Naive thymus-derived CD4-positive, alpha-beta T cell (primary cell): ENCODE data around the gene DNMT3A. TPM values are rescaled to one million over a fixed set of nuclear protein-coding genes. Genes with fewer than 3 reads are reported as not detected.

Source experiments
- ATAC-seq: fragments of 150-1000 bp; cut with Tn5 transposase; 2 replicates; pipeline ENCODE4 v1.10.0; 2021; ENCODE audit warnings: mild to moderate bottlenecking, moderate library complexity
- CTCF ChIA-PET: fragments of 350-600 bp; sonication (Branson Sonifier 250); formaldehyde crosslinking; loops from one replicate; lab custom pipeline; 2021; ENCODE audit warnings: antibody characterized with exemption; lab: Charles Lee
- POLR2A ChIA-PET: fragments of 350-600 bp; sonication (Branson Sonifier 250); formaldehyde crosslinking; loops from one replicate; lab custom pipeline; 2021; ENCODE audit warnings: antibody characterized with exemption, inconsistent platforms; lab: Charles Lee
- DNase-seq, 9 donors: peaks; one replicate each; pipeline versions ENCODE4 v3.0.0 to v3.0.0-alpha.2; 2020 to 2022; ENCODE audit warnings: mixed read lengths in 1 of 9
- H3K27ac ChIP-seq: one replicate; pipeline ENCODE4 v1.7.0; 2013; ENCODE audit warnings: mild to moderate bottlenecking, low read depth, low read length, moderate library complexity
- H3K27me3 ChIP-seq, 2 donors: one replicate each; pipeline ENCODE4 v1.7.0; 2013; ENCODE audit warnings: low read length in 2 of 2, mild to moderate bottlenecking in 2 of 2, moderate library complexity in 2 of 2; ENCODE audit not compliant: control insufficient read depth in 2 of 2, insufficient read depth in 2 of 2
- H3K36me3 ChIP-seq, 3 experiments: 1 replicate in 2 of 3; 2 replicates in 1 of 3; pipeline ENCODE4 v1.7.0; 2013; ENCODE audit warnings: low read length in 3 of 3, mild to moderate bottlenecking in 3 of 3, moderate library complexity in 1 of 3; ENCODE audit not compliant: insufficient read depth in 3 of 3, control insufficient read depth in 2 of 3
- H3K4me1 ChIP-seq, 2 donors: one replicate each; pipeline ENCODE4 v1.7.0; 2013; ENCODE audit warnings: low read length in 2 of 2, mild to moderate bottlenecking in 2 of 2, moderate library complexity in 1 of 2; ENCODE audit not compliant: control insufficient read depth in 2 of 2, insufficient read depth in 2 of 2
- H3K4me3 ChIP-seq: 2 replicates; pipeline ENCODE4 v1.7.0; 2013; ENCODE audit warnings: mild to moderate bottlenecking, low read length
- H3K9me3 ChIP-seq, 3 experiments: 1 replicate in 2 of 3; 2 replicates in 1 of 3; pipeline ENCODE4 v1.7.0; 2013; ENCODE audit warnings: low read length in 3 of 3; ENCODE audit not compliant: control insufficient read depth in 2 of 3
- H3K27ac Mint-ChIP-seq, 9 donors: one replicate each; pipeline ENCODE4 v1.8.0; 2020 to 2022; ENCODE audit warnings: mixed read lengths in 9 of 9, mild to moderate bottlenecking in 8 of 9, moderate library complexity in 5 of 9, inconsistent platforms in 2 of 9
- H3K27me3 Mint-ChIP-seq, 5 donors: one replicate each; pipeline ENCODE4 v1.8.0; 2021 to 2022; ENCODE audit warnings: mixed read lengths in 5 of 5, mild to moderate bottlenecking in 1 of 5
- H3K36me3 Mint-ChIP-seq, 5 donors: one replicate each; pipeline ENCODE4 v1.8.0; 2020 to 2022; ENCODE audit warnings: mixed read lengths in 5 of 5, mild to moderate bottlenecking in 3 of 5, inconsistent platforms in 1 of 5
- H3K4me1 Mint-ChIP-seq, 7 donors: one replicate each; pipeline ENCODE4 v1.8.0; 2020 to 2022; ENCODE audit warnings: mixed read lengths in 7 of 7, mild to moderate bottlenecking in 3 of 7, inconsistent platforms in 1 of 7
- H3K4me3 Mint-ChIP-seq, 10 donors: one replicate each; pipeline ENCODE4 v1.8.0; 2020 to 2022; ENCODE audit warnings: mild to moderate bottlenecking in 10 of 10, mixed read lengths in 10 of 10, moderate library complexity in 6 of 10, inconsistent platforms in 2 of 10
- H3K9me3 Mint-ChIP-seq, 11 donors: one replicate each; pipeline ENCODE4 v1.8.0; 2020 to 2022; ENCODE audit warnings: mixed read lengths in 11 of 11, mild to moderate bottlenecking in 4 of 11, inconsistent platforms in 1 of 11, moderate library complexity in 1 of 11
- intact Hi-C, 2 donors: fragments of 100-400 bp; cut with micrococcal nuclease; formaldehyde crosslinking; loops; one replicate each; pipeline ENCODE4 v1.15.1; 2023
- polyA plus RNA-seq, 2 donors: library from polyadenylated mRNA; unstranded; fragments of 300-500 nt; fragmentation: Illumina TruSeq; gene quantifications; one replicate each; pipeline ENCODE4 v1.2.3, GENCODE V29; 2021
- total RNA-seq, 6 experiments: library from RNA in 5 of 6; stranded (reverse) in 5 of 6; gene quantifications; 1 replicate in 5 of 6; 2 replicates in 1 of 6; pipeline ENCODE4 v1.2.3 and lab custom pipeline; 2021 to 2026

DNMT3A gene
- total and polyA plus RNA-seq, 7 experiments from 2014 or later, result 19.4 to 117 (median 80.7) TPM

DNA sequence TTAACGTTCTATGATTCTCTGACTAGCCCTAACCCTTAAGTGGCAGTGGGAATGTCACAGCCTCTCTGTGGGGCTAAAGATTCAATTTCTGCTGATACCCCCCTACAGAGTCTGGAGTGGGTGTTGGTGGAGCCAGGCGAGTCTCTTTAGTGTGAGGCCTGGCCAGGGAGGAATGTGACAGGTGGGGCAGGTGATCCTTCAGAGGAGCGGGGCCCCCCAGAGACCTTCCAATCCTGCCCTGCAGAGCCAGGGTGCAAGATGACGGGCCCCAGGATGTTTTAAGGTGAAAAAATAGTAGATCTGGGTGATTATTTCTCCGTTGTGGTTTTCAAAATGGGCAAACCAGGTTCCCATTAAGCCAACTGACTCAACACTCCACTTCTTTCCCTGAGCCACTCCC, 28.2 kb upstream of the DNMT3A start:
- no peaks in the 10 kb centered on the region for H3K27me3 ChIP-seq
- no peaks in the 10 kb centered on the region for H3K27me3 Mint-ChIP-seq
- no peak overlapping the region for H3K27ac ChIP-seq
- intact Hi-C loops, result loop anchor here in 1 of 2 donors (10.0 kb wide), 1 partner anchor 305 kb away; the partner anchor contains the start of gene DTNB
- no peaks in the 10 kb centered on the region for H3K9me3 ChIP-seq
- no peaks in the 10 kb centered on the region for H3K4me1 ChIP-seq
- peak overlapping the region in 2 of 9 donors; percentile 22 to 45 for H3K27ac Mint-ChIP-seq
- no peak overlapping the region for H3K4me3 Mint-ChIP-seq
- H3K36me3 Mint-ChIP-seq, result peaks cover 0 to 2% (median 0%) of the 10 kb centered on the region in 5 donors
- H3K36me3 ChIP-seq, result no peaks in the 10 kb centered on the region
- DNase-seq, result no peak
- ChIA-PET CTCF (interaction anchor here (0.5 kb wide), 1 partner anchor 16 kb away, joined by 3 read pairs; no protein-coding TSS in a partner anchor), POLR2A (no interaction called here)
- H3K9me3 Mint-ChIP-seq, result no peaks in the 10 kb centered on the region
- H3K4me1 Mint-ChIP-seq, result peaks cover 0 to 14% (median 5%) of the 10 kb centered on the region in 7 donors
- ATAC-seq, result no peak
- H3K4me3 ChIP-seq, result no peak overlapping the region

DNA sequence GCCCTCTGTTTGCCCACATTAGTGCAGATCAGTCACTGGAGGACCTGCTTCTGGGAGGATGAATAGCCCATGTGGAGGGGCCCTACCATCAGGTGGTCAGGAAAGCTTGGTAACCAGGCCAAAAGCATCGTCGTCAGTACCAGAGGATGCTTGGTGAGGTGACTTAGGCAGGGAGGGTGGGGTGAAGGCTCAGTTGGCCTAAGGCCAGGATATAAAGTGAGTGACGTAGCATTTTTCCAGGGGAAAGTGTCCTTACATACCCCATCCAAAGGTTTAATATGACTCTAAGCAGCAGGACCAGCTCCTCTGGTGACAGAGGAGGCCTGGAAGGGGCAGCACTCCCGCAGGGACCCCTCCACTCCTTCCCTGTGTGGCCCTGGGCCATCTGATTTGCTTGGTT, 27.7 kb upstream of the DNMT3A start:
- POLR2A ChIA-PET, result no interaction called here
- CTCF ChIA-PET, result interaction anchor here (0.5 kb wide), 1 partner anchor 15 kb away, joined by 3 read pairs; no protein-coding TSS in a partner anchor

DNA sequence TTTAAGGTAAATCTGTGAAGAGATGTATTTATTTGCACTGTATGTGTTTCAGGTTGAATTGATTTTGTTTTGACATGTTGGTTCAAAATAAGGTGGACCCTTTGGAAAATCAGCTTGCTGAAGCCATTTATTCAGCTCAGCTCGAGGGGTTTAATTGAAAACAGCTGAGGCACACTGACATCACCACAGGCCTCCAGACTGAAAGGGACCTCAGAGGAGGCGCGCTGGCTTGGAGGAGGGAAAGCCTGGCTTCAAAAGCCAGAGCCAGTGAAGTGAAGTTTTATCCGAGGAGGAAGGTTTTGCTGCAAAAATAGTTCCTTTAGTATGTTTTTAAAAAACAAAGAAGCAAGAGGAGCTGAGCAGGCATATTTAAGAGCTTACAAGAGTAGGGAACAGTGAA, 26.9 kb upstream of the DNMT3A start:
- ChIA-PET POLR2A (interaction anchor here (0.7 kb wide), 2 partner anchors 52 to 154 kb away, joined by 3 to 5 read pairs; no protein-coding TSS in a partner anchor), CTCF (no interaction called here)
- Histone ChIP-seq H3K27me3 (no peaks in the 10 kb centered on the region), H3K4me3 (no peak overlapping the region), H3K4me1 (no peaks in the 10 kb centered on the region), H3K9me3 (no peaks in the 10 kb centered on the region), H3K36me3 (no peaks in the 10 kb centered on the region), H3K27ac (no peak overlapping the region)
- intact Hi-C loops, result no loop called here
- H3K27ac Mint-ChIP-seq, result peak overlapping the region in 2 of 9 donors; percentile 18 to 57
- peaks cover 6 to 21% (median 12%) of the 10 kb centered on the region in 7 donors for H3K4me1 Mint-ChIP-seq
- ATAC-seq, result no peak
- H3K4me3 Mint-ChIP-seq, result no peak overlapping the region
- DNase-seq, result no peak
- no peaks in the 10 kb centered on the region for H3K27me3 Mint-ChIP-seq
- H3K36me3 Mint-ChIP-seq, result no peaks in the 10 kb centered on the region
- no peaks in the 10 kb centered on the region for H3K9me3 Mint-ChIP-seq

More for the DNA sequence above, 27.7 kb upstream of the DNMT3A start:
- Histone ChIP-seq H3K27me3 (no peaks in the 10 kb centered on the region), H3K4me3 (no peak overlapping the region), H3K9me3 (no peaks in the 10 kb centered on the region), H3K27ac (no peak overlapping the region), H3K4me1 (no peaks in the 10 kb centered on the region), H3K36me3 (no peaks in the 10 kb centered on the region)
- H3K4me1 Mint-ChIP-seq, result peaks cover 2 to 17% (median 6%) of the 10 kb centered on the region in 7 donors
- ATAC-seq (no peak), DNase-seq (no peak)
- no peaks in the 10 kb centered on the region for H3K36me3 Mint-ChIP-seq
- H3K9me3 Mint-ChIP-seq, result no peaks in the 10 kb centered on the region
- intact Hi-C loops, result no loop called here
- H3K4me3 Mint-ChIP-seq, result no peak overlapping the region
- H3K27me3 Mint-ChIP-seq, result no peaks in the 10 kb centered on the region
- peak overlapping the region in 1 of 9 donors; percentile 57 for H3K27ac Mint-ChIP-seq

DNA sequence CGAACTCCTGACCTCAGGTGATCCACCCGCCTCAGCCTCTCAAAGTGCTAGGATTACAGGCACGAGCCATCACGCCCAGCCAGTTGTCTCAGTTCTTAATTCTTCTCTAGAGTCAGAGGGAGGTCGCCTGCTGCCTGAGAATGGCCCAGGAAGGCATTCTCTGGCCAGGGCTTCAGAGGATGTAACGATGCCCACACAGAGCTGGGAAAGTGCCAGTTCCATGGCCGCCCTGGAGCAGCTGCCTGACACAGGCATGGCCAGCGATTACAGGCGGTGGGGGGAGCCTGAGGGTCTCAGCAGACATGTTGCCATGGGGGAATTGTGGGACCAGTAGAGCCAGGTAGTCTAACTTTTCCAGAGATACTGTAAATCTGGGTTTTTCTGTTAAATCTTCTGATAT, 25.6 kb upstream of the DNMT3A start:
- CTCF ChIA-PET, result no interaction called here
- intact Hi-C loops, result no loop called here
- no peak for ATAC-seq

DNA sequence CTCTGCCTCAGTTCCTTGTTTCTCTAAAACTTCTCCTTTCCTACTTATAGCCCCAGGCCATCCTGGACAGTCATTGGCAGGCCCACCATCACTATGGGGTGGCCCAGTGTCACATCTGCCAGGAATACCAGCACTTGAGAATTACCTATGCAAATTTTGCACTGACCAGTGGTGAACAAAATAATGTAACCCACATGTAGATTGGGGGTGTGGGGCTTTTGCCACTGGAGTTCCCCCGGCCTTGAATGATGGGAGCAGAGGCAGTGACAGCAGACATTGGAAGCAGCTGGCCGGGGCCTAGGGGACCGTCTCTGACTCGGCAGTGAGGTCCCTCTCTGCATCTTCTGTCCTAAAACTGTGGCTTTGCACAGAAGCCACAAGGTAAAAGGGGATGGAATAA, 24.9 kb upstream of the DNMT3A start:
- Histone ChIP-seq H3K4me3 (no peak overlapping the region), H3K36me3 (no peaks in the 10 kb centered on the region), H3K4me1 (peaks cover 3% of the 10 kb centered on the region in 2 donors), H3K27me3 (no peaks in the 10 kb centered on the region), H3K27ac (no peak overlapping the region), H3K9me3 (no peaks in the 10 kb centered on the region)
- Mint-ChIP-seq H3K36me3 (no peaks in the 10 kb centered on the region), H3K27ac (peak overlapping the region in 2 of 9 donors; percentile 37 to 69), H3K27me3 (no peaks in the 10 kb centered on the region), H3K9me3 (no peaks in the 10 kb centered on the region), H3K4me1 (peaks cover 11 to 36% (median 25%) of the 10 kb centered on the region in 7 donors), H3K4me3 (no peak overlapping the region)
- DNase-seq (no peak), ATAC-seq (no peak)
- intact Hi-C loops, result no loop called here
- CTCF ChIA-PET, result no interaction called here
- POLR2A ChIA-PET, result interaction anchor here (0.5 kb wide), 1 partner anchor 133 kb away, joined by 4 read pairs; no protein-coding TSS in a partner anchor

More for the DNA sequence above, 25.6 kb upstream of the DNMT3A start:
- Histone ChIP-seq H3K4me3 (no peak overlapping the region), H3K4me1 (peaks cover 0 to 3% of the 10 kb centered on the region in 2 donors), H3K36me3 (no peaks in the 10 kb centered on the region), H3K27me3 (no peaks in the 10 kb centered on the region), H3K9me3 (no peaks in the 10 kb centered on the region), H3K27ac (no peak overlapping the region)
- no peak for DNase-seq
- Mint-ChIP-seq H3K27me3 (no peaks in the 10 kb centered on the region), H3K9me3 (no peaks in the 10 kb centered on the region), H3K4me1 (peaks cover 11 to 30% (median 19%) of the 10 kb centered on the region in 7 donors), H3K4me3 (no peak overlapping the region), H3K27ac (peak overlapping the region in 2 of 9 donors; percentile 8 to 37), H3K36me3 (no peaks in the 10 kb centered on the region)
- POLR2A ChIA-PET, result no interaction called here

DNA sequence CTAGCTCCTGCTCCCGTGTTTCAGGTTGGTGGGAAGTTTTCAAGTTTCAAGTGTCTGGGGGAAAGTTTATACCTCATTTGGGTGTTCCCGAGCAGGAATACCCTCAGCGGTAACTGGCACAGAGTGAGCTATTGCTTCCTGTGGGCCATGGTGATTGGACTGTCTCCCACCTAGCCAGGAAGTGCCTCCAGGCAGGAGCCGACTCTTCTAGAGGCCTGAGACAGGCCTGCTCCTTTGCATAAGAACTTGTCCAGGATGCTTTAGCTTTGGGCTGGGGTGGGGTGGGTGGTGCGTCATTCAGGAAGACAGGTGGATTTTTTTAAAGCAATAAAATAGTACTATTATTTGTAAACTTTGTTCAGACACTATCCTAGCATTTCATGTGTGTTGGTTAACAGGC, 23.5 kb upstream of the DNMT3A start:
- Mint-ChIP-seq H3K4me3 (no peak overlapping the region), H3K4me1 (peaks cover 11 to 36% (median 24%) of the 10 kb centered on the region in 7 donors), H3K36me3 (no peaks in the 10 kb centered on the region), H3K9me3 (no peaks in the 10 kb centered on the region), H3K27me3 (no peaks in the 10 kb centered on the region), H3K27ac (peak overlapping the region in 2 of 9 donors; percentile 36 to 40)
- H3K4me3 ChIP-seq, result no peak overlapping the region
- no peak for DNase-seq
- ATAC-seq, result no peak
- no peaks in the 10 kb centered on the region for H3K36me3 ChIP-seq
- CTCF ChIA-PET, result interaction anchor here (0.6 to 2.2 kb wide), 2 partner anchors 11 to 81 kb away, joined by 4 to 18 read pairs; no protein-coding TSS in a partner anchor
- peaks cover 3 to 4% of the 10 kb centered on the region in 2 donors for H3K4me1 ChIP-seq
- intact Hi-C loops, result no loop called here
- POLR2A ChIA-PET, result interaction anchor here (0.6 to 1.1 kb wide), 4 partner anchors 10 to 1004 kb away, joined by 3 to 4 read pairs (median 3); no protein-coding TSS in a partner anchor
- H3K9me3 ChIP-seq, result no peaks in the 10 kb centered on the region
- no peaks in the 10 kb centered on the region for H3K27me3 ChIP-seq
- H3K27ac ChIP-seq, result no peak overlapping the region
